Upper lobe of right lung (tissue), 1 donor: ENCODE data around the gene KLHL17. TPM values are rescaled to one million over a fixed set of nuclear protein-coding genes. Genes with fewer than 3 reads are reported as not detected.

Source experiments
- ATAC-seq: fragments of 200-7000 bp; cut with Tn5 transposase; one replicate; pipeline ENCODE4 v1.9.1; 2020; ENCODE audit warnings: mild to moderate bottlenecking, moderate library complexity
- DNase-seq: peaks from one replicate; pipeline ENCODE4 v3.0.0-alpha.2; 2020
- H3K27ac ChIP-seq: fragments of 200-600 bp; one replicate; pipeline ENCODE4 v1.8.0; 2022
- H3K27me3 ChIP-seq: fragments of 200-600 bp; one replicate; pipeline ENCODE4 v1.8.0; 2022; ENCODE audit warnings: mild to moderate bottlenecking
- H3K36me3 ChIP-seq: fragments of 200-600 bp; one replicate; pipeline ENCODE4 v1.8.0; 2022
- H3K4me1 ChIP-seq: fragments of 200-600 bp; one replicate; pipeline ENCODE4 v1.8.0; 2022
- H3K4me3 ChIP-seq: fragments of 200-600 bp; one replicate; pipeline ENCODE4 v1.8.0; 2022; ENCODE audit warnings: mild to moderate bottlenecking
- H3K9me3 ChIP-seq: fragments of 200-600 bp; one replicate; pipeline ENCODE4 v1.8.0; 2022
- intact Hi-C: fragments of 100-400 bp; cut with DNase I; formaldehyde crosslinking; loops from one replicate; pipeline ENCODE4 v1.11.0; 2022
- total RNA-seq: library from RNA; stranded (reverse); fragmentation: NEBNext Ultra II Directional; extraction: Animal tissue kit (Norgen Biotek cat#: 25700); gene quantifications from one replicate; pipeline ENCODE4 v1.2.1, GENCODE V29; 2021
- TF ChIP-seq, protein P1 (sequence below): fragments of 200-600 bp; IDR thresholded peaks from one replicate; pipeline ENCODE4 v1.8.0; 2022; ENCODE audit warnings: antibody characterized with exemption
- donor health status: DM: no; HTN: yes; CAD: no; lungs with severe emphysema.

The KLHL17 gene
- total RNA-seq, 1 donor from 2014 or later: 17.0 TPM

DNA sequence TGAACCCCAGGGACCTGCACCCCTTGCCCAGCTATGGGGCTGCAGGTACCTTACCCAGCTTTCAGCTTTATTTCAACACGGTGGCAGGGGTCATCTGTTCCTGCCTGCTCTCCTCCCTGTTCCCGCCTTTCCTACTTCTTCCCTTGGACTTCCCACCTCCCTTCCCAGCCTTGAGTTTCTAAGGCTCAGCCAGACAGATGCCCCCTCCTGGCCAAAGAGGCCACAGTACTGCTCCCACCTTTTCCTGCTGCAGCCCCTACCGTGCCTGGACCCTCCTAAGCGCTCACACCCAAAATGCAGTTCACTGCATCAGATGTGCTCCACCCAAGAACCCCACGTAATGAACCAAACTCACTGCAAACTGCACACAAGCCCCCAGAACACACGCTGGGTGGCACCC lies 9.0 kb upstream of the KLHL17 start:
- ATAC-seq: no peak
- Histone ChIP-seq H3K27ac (no peak overlapping the region), H3K9me3 (no peaks in the 10 kb centered on the region), H3K27me3 (no peaks in the 10 kb centered on the region), H3K4me1 (no peaks in the 10 kb centered on the region), H3K4me3 (no peak overlapping the region), H3K36me3 (peaks cover 87% of the 10 kb centered on the region)
- intact Hi-C loops: no loop called here
- no peak for DNase-seq
- TF ChIP-seq, protein P1, sequence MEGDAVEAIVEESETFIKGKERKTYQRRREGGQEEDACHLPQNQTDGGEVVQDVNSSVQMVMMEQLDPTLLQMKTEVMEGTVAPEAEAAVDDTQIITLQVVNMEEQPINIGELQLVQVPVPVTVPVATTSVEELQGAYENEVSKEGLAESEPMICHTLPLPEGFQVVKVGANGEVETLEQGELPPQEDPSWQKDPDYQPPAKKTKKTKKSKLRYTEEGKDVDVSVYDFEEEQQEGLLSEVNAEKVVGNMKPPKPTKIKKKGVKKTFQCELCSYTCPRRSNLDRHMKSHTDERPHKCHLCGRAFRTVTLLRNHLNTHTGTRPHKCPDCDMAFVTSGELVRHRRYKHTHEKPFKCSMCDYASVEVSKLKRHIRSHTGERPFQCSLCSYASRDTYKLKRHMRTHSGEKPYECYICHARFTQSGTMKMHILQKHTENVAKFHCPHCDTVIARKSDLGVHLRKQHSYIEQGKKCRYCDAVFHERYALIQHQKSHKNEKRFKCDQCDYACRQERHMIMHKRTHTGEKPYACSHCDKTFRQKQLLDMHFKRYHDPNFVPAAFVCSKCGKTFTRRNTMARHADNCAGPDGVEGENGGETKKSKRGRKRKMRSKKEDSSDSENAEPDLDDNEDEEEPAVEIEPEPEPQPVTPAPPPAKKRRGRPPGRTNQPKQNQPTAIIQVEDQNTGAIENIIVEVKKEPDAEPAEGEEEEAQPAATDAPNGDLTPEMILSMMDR: no peak

DNA sequence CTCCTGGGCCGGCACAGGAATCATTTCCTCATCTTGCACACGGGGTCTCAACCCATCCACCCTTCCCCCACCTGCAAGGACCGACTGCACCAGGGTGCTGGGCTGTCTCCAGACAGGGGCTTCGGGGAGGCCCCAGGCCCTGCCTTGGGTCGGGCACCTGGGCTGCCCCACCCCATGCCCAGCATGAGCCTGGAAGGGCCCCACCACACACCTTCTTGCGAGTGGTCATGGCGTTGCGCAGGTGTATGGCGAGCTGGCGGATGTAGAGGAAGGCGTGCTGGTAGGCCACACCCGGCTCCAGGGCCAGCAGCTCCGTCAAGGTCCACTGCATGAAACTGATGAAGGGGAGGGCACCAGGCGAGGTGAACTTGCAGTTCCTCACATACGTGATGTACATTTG lies 8.2 kb upstream of the KLHL17 start:
- H3K27ac ChIP-seq: no peak overlapping the region
- H3K36me3 ChIP-seq: peaks cover 84% of the 10 kb centered on the region

DNA sequence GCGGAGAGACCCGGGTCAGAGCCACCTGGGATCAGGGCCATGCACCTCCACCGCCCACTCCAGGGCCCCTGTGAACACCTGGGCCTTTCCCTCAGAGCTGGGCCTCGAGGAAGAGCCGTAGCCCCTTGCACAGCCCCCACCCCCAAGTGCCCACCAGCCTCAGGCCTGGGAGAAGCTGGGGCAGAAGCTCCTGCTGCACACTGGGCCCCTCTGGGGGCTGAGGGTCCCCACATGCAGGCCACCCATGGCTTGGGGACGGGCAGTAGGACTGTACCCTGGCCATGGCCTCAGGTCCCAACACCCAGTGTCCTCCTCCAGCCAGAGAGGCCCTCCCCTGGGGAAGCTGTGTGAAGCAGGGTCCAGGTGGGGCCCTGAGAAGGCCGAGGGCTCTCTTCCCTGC lies 7.8 kb upstream of the KLHL17 start:
- no peak for DNase-seq
- TF ChIP-seq, protein P1: no peak
- Histone ChIP-seq H3K4me3 (no peak overlapping the region), H3K9me3 (no peaks in the 10 kb centered on the region), H3K27me3 (no peaks in the 10 kb centered on the region), H3K4me1 (peaks cover 4% of the 10 kb centered on the region), H3K27ac (no peak overlapping the region), H3K36me3 (peaks cover 82% of the 10 kb centered on the region)
- intact Hi-C loops: no loop called here
- no peak for ATAC-seq

More for the DNA sequence above, 8.2 kb upstream of the KLHL17 start:
- Histone ChIP-seq H3K9me3 (no peaks in the 10 kb centered on the region), H3K4me1 (peaks cover under 1% of the 10 kb centered on the region), H3K27me3 (no peaks in the 10 kb centered on the region), H3K4me3 (no peak overlapping the region)
- ATAC-seq (no peak), DNase-seq (no peak)
- TF ChIP-seq, protein P1: no peak
- intact Hi-C loops: no loop called here

DNA sequence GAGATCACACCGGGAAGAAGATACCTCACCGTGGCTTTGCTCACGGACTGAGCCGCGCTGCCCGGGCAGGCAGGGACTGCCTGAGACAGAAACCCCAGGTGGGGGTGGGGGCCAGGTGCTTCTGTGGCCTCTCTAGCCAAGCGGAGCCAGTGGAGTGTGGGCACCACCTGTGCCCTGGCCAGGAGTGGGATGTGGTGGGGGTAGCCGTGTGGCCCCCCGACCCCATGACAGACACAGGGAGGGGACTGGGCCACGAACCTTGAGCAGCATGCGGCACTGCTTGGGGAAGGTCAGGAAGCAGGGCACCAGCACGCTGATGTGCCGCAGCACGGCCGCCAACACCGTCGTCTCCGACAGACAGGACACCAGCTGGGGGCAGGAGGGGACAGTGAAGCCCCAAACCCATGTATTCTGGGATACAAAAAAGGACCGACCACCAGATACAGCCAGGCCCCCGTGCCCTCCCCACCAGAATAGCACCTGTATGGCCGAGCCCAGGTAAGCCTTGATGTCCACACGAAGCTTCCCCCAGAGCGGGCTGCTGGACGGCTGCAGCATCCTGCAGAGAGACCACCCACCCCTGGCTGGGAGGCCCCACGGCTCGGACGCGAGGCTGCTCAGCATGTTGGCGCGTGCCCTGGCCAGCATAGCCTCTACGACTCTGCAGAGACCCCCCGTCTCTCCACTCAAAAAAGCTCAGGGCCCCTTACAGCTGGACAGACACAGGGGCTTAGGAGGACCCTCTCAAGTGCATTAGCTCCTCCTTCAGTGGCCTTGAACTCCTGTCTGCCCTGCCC lies 6.7 kb upstream of the KLHL17 start:
- Histone ChIP-seq H3K27me3 (no peaks in the 10 kb centered on the region), H3K27ac (no peak overlapping the region), H3K36me3 (peaks cover 75% of the 10 kb centered on the region), H3K4me3 (no peak overlapping the region), H3K4me1 (peaks cover 13% of the 10 kb centered on the region), H3K9me3 (no peaks in the 10 kb centered on the region)
- intact Hi-C loops: no loop called here
- no peak for DNase-seq
- no peak for ATAC-seq
- TF ChIP-seq, protein P1: no peak

DNA sequence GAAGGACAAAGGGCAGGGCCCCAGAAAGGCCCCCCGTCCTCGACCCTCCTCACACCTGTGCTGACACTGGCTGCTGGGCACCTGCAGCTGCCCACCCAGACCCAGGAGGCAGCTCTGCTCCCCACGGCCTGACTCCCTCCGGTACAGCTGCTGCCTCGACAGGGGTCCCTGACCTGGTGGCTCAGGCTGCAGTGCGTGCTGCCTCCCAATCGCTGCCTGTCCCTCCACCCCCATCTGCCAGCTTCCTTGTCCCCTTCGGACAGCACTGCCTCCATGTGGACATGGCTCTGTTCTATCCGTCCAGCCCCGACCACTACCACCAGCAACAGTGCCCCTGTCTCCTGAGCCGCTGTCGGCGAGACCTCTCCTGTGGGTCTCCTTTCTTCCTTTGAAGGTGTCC lies 5.5 kb upstream of the KLHL17 start:
- ATAC-seq (no peak), DNase-seq (no peak)
- H3K27me3 ChIP-seq: no peaks in the 10 kb centered on the region
- H3K4me1 ChIP-seq: peaks cover 16% of the 10 kb centered on the region
- TF ChIP-seq, protein P1: no peak
- intact Hi-C loops: no loop called here
- H3K4me3 ChIP-seq: no peak overlapping the region
- H3K27ac ChIP-seq: no peak overlapping the region
- H3K36me3 ChIP-seq: peaks cover 66% of the 10 kb centered on the region
- H3K9me3 ChIP-seq: no peaks in the 10 kb centered on the region
